Amygdala (tissue), 56 donors: Measurements from ENCODE around the gene CTU2.
A peak's percentile ranks its signal among the peaks of the same experiment; 100 is the strongest.

ENCODE experiments used
- DNase-seq, 56 donors: peaks; one replicate each; lab custom pipeline; 2025; lab: John Stamatoyannopoulos, UW

CTU2 gene

GRCh38 chr16:88725609-88726407, 19.5 kb downstream of the CTU2 start:
- DNase-seq = no peak

GRCh38 chr16:88726408-88726749, 20.1 kb downstream of the CTU2 start:
- DNase-seq = no peak

- no peak for DNase-seq
Measured at GRCh38 chr16:88726981-88727380, 20.7 kb downstream of the CTU2 start.

- no peak for DNase-seq
Measured at GRCh38 chr16:88727871-88728270, 21.6 kb downstream of the CTU2 start.

- no peak for DNase-seq
Measured at GRCh38 chr16:88730632-88731607, 24.6 kb downstream of the CTU2 start.

GRCh38 chr16:88731699-88732098, 25.4 kb downstream of the CTU2 start:
- peak in 23 of 56 donors; percentile 13 to 97 (median 55) for DNase-seq

GRCh38 chr16:88732172-88732960, 26.1 kb downstream of the CTU2 start:
- no peak for DNase-seq

- no peak for DNase-seq
Measured at GRCh38 chr16:88732961-88733294, 26.6 kb downstream of the CTU2 start.

- DNase-seq = no peak
Measured at GRCh38 chr16:88733630-88734360, 27.5 kb downstream of the CTU2 start.

- DNase-seq = no peak
Measured at GRCh38 chr16:88734361-88734728, 28.0 kb downstream of the CTU2 start.

- no peak for DNase-seq
Measured at GRCh38 chr16:88735121-88735520, 28.8 kb downstream of the CTU2 start.

- no peak for DNase-seq
Measured at GRCh38 chr16:88735616-88736015, 29.3 kb downstream of the CTU2 start.

GRCh38 chr16:88736088-88736487, 29.8 kb downstream of the CTU2 start:
- no peak for DNase-seq

- DNase-seq = no peak
Measured at GRCh38 chr16:88736496-88736895, 30.2 kb downstream of the CTU2 start.

GRCh38 chr16:88737298-88738150, 31.2 kb downstream of the CTU2 start:
- DNase-seq = peak in 41 of 56 donors; percentile 1 to 68 (median 35)

GRCh38 chr16:88738151-88739084, 32.1 kb downstream of the CTU2 start:
- no peak for DNase-seq

GRCh38 chr16:88739139-88739976, 33.1 kb downstream of the CTU2 start:
- no peak for DNase-seq
